ENCODE results near the gene PARD3. TPM values are rescaled to one million over a fixed set of nuclear protein-coding genes. Genes with fewer than 3 reads are reported as not detected.

PARD3 gene
- total and polyA plus RNA-seq, 2 donors (not counting 3 experiments of a cell fraction or from before 2014, with no cell fraction given), result 7.3 to 24.1 TPM

DNA sequence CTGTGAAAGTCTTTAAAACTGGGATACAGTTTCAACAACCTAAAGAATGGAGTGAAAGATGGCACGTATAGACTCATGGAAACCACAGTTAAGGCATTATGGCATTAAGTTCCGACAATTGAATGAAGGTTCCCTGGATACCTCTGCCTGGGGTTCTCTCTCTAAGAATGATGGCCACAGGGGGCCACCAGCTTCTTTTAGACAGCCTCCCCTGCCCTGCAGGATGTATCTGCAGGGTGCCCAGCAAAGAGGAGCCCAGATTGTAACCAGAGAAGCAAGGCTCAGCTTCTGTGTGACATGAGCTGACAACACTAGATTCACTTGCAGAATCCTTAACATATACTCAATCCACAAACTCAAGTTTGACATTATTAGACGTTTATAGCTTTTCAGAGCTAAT is 645.4 kb downstream of the PARD3 start:
- no peak for TF ChIP-seq MYC (IDR thresholded peaks at IDR 0.05; ENCODE audit: low read depth, low read length)
- no peak for TF ChIP-seq EZH2 (IDR thresholded peaks at IDR 0.05; ENCODE audit: borderline replicate concordance, low read depth, low read length, severe bottlenecking)
- no peak for TF ChIP-seq POLR2AphosphoS5 (IDR thresholded peaks at IDR 0.05; ENCODE audit: insufficient read depth, low read depth, low read length)
- TF ChIP-seq, protein P1, sequence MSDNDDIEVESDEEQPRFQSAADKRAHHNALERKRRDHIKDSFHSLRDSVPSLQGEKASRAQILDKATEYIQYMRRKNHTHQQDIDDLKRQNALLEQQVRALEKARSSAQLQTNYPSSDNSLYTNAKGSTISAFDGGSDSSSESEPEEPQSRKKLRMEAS (IDR thresholded peaks at IDR 0.05; ENCODE audit: insufficient read depth, insufficient read length), result no peak
- TF ChIP-seq, protein P2, sequence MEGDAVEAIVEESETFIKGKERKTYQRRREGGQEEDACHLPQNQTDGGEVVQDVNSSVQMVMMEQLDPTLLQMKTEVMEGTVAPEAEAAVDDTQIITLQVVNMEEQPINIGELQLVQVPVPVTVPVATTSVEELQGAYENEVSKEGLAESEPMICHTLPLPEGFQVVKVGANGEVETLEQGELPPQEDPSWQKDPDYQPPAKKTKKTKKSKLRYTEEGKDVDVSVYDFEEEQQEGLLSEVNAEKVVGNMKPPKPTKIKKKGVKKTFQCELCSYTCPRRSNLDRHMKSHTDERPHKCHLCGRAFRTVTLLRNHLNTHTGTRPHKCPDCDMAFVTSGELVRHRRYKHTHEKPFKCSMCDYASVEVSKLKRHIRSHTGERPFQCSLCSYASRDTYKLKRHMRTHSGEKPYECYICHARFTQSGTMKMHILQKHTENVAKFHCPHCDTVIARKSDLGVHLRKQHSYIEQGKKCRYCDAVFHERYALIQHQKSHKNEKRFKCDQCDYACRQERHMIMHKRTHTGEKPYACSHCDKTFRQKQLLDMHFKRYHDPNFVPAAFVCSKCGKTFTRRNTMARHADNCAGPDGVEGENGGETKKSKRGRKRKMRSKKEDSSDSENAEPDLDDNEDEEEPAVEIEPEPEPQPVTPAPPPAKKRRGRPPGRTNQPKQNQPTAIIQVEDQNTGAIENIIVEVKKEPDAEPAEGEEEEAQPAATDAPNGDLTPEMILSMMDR (IDR thresholded peaks at IDR 0.05; ENCODE audit: extremely low read depth in 1 of 2, insufficient read depth in 1 of 2, low read depth in 1 of 2, low read length in 2 of 2), result no peak
- no peak for TF ChIP-seq GATA2 (IDR thresholded peaks at IDR 0.05; ENCODE audit: insufficient read depth, insufficient read length, low read depth, low read length)
- TF ChIP-seq POLR2A (IDR thresholded peaks at IDR 0.05; ENCODE audit: low read depth, low read length), result no peak
- no peak for TF ChIP-seq FOS (IDR thresholded peaks at IDR 0.05; ENCODE audit: borderline replicate concordance, insufficient read depth, low read length)
- no peak for TF ChIP-seq JUN (IDR thresholded peaks at IDR 0.05; ENCODE audit: borderline replicate concordance, insufficient read depth, insufficient read length, low read depth)
- POLR2A ChIA-PET, result no interaction called here
- no peak overlapping the region for H3K4me3 ChIP-seq (replicated peaks in 1 of 3; ENCODE audit: insufficient read depth in 1 of 3, low read depth in 1 of 3, low read length in 3 of 3)
- intact Hi-C loops (cut with micrococcal nuclease), result no loop called here
- no peak overlapping the region for H3K4me2 ChIP-seq (ENCODE audit: insufficient read depth, low read length)
- CTCF ChIA-PET, result interaction anchor here (1.4 kb wide), 1 partner anchor 153 kb away, joined by 3 read pairs; no protein-coding TSS in a partner anchor
- no TSS peak for BruUV-seq (replicated peaks)
- FAIRE-seq, result no peak
- no peaks in the 10 kb centered on the region for H3K4me1 ChIP-seq (ENCODE audit: control insufficient read depth, extremely low read depth, insufficient read depth, low read length)
- no peak overlapping the region for H2AFZ ChIP-seq (ENCODE audit: low read depth, low read length)
- dilution Hi-C loops (cut with MboI; ENCODE audit: extremely low pct_ligation_motif_present, low sequenced_read_pairs), result no loop called here
- H3K27me3 ChIP-seq (ENCODE audit: control insufficient read depth in 2 of 2, insufficient read depth in 2 of 2, low read length in 2 of 2), result no peaks in the 10 kb centered on the region
- H4K20me1 ChIP-seq (replicated peaks; ENCODE audit: control insufficient read depth, extremely low read depth, insufficient read depth, low read length), result no peaks in the 10 kb centered on the region
- no peaks in the 10 kb centered on the region for H3K79me2 ChIP-seq (ENCODE audit: control insufficient read depth, insufficient read depth, low read length)
- no peak for DNase-seq (ENCODE audit: low read depth, low spot score)
- no peaks in the 10 kb centered on the region for H3K9me3 ChIP-seq (replicated peaks; ENCODE audit: control insufficient read depth, insufficient read depth, low read length)
- no peaks in the 10 kb centered on the region for H3K9me1 ChIP-seq (replicated peaks; ENCODE audit: control insufficient read depth, extremely low read depth, insufficient read depth, low read length)
- H3K36me3 ChIP-seq (ENCODE audit: control insufficient read depth in 2 of 2, extremely low read depth in 1 of 2, insufficient read depth in 2 of 2, low read length in 2 of 2), result no peaks in the 10 kb centered on the region
- no peak overlapping the region for H3K27ac ChIP-seq (ENCODE audit: insufficient read depth, low read depth, low read length)
- H3K9ac ChIP-seq (replicated peaks; ENCODE audit: extremely low read depth, insufficient read depth, low read length), result no peak overlapping the region
